Tibial nerve (tissue), 4 donors: ENCODE data around the gene PEX14. TPM values are rescaled to one million over a fixed set of nuclear protein-coding genes. Genes with fewer than 3 reads are reported as not detected.

Experiments
- DNase-seq, 2 donors: peaks; one replicate each; pipeline ENCODE4 v3.0.0-alpha.2; 2019; ENCODE audit warnings: low spot score in 2 of 2
- H3K27ac ChIP-seq, 4 donors: fragments of 200-600 bp; sonication (generic) in 3 of 4; one replicate each; pipeline ENCODE4 v1.5.1; 2017 to 2019; ENCODE audit warnings: mild to moderate bottlenecking in 1 of 4
- H3K27me3 ChIP-seq, 2 donors: fragments of 200-600 bp; sonication (generic) in 1 of 2; one replicate each; pipeline versions ENCODE4 v1.5.1 to v1.6.0; 2017 to 2019
- H3K36me3 ChIP-seq, 3 donors: fragments of 200-600 bp; sonication (generic); one replicate each; pipeline ENCODE4 v1.5.1; 2018 to 2019
- H3K4me1 ChIP-seq, 4 donors: fragments of 200-600 bp; sonication (generic) in 3 of 4; one replicate each; pipeline ENCODE4 v1.5.1; 2017 to 2019
- H3K4me3 ChIP-seq, 4 donors: fragments of 200-600 bp; sonication (generic) in 3 of 4; one replicate each; pipeline ENCODE4 v1.5.1; 2017 to 2019; ENCODE audit warnings: mild to moderate bottlenecking in 1 of 4, moderate library complexity in 1 of 4
- H3K9me3 ChIP-seq, 4 donors: fragments of 200-600 bp; sonication (generic) in 3 of 4; one replicate each; pipeline ENCODE4 v1.5.1; 2017 to 2019
- CTCF ChIP-seq, 5 experiments: fragments of 200-600 bp in 3 of 5; fragments of 450-650 bp in 2 of 5; sonication (generic) in 3 of 5; IDR thresholded peaks; one replicate each; pipeline ENCODE4 v1.5.1; 2016 to 2019; ENCODE audit warnings: antibody characterized with exemption in 5 of 5, mild to moderate bottlenecking in 3 of 5, moderate library complexity in 2 of 5
- EP300 ChIP-seq, 2 donors: sonication (generic); formaldehyde crosslinking; IDR thresholded peaks; one replicate each; pipeline ENCODE4 v1.6.1; 2017; ENCODE audit warnings: antibody characterized with exemption in 2 of 2, mild to moderate bottlenecking in 1 of 2
- POLR2A ChIP-seq, 2 donors: fragments of 450-650 bp; IDR thresholded peaks; one replicate each; pipeline ENCODE4 v1.6.1; 2017; ENCODE audit warnings: antibody characterized with exemption in 2 of 2, mild to moderate bottlenecking in 2 of 2, moderate library complexity in 2 of 2
- WGBS, 2 donors: methylation state at CpG; one replicate each; pipeline ENCODE4 v1.1.5; 2018; 5-methylcytosine and 5-hydroxymethylcytosine counted together
- total RNA-seq, 4 donors: library from RNA; depleted of rRNA; stranded (reverse); fragments of >200 nt; gene quantifications; one replicate each; pipeline ENCODE4 v1.1.0, GENCODE V29; 2016

Gene PEX14
- total RNA-seq, 4 donors from 2014 or later = 14.4 to 21.8 (median 18.2) TPM

- Histone ChIP-seq H3K27me3 (peaks cover 0 to 38% of the 10 kb centered on the region in 2 donors), H3K36me3 (no peaks in the 10 kb centered on the region), H3K4me1 (peaks cover 0 to 47% (median 12%) of the 10 kb centered on the region in 4 donors), H3K4me3 (peak overlapping the region; percentile 17 to 56 (median 31)), H3K9me3 (no peaks in the 10 kb centered on the region), H3K27ac (peak overlapping the region in 2 of 4 donors; percentile 44 to 76)
- WGBS, 2 donors = 8 to 16% methylated on average over 34 to 35 of the region's 57 CpGs
- no peak for DNase-seq
- TF ChIP-seq CTCF (IDR thresholded peaks at IDR 0.05) (no peak), EP300 (IDR thresholded peaks at IDR 0.05) (no peak), POLR2A (IDR thresholded peaks at IDR 0.05) (no peak)
These were observed 163.8 kb downstream of the PEX14 start for GRCh38 chr1:10638559-10639005.

GRCh38 chr1:10639011-10639774 is 164.4 kb downstream of the PEX14 start:
- Histone ChIP-seq H3K27me3 (peaks cover 0 to 38% of the 10 kb centered on the region in 2 donors), H3K27ac (no peak overlapping the region), H3K4me3 (peak overlapping the region in 1 of 4 donors; percentile 56), H3K4me1 (peaks cover 0 to 44% (median 12%) of the 10 kb centered on the region in 4 donors), H3K36me3 (no peaks in the 10 kb centered on the region), H3K9me3 (no peaks in the 10 kb centered on the region)
- TF ChIP-seq POLR2A (IDR thresholded peaks at IDR 0.05) (no peak), CTCF (IDR thresholded peaks at IDR 0.05) (no peak), EP300 (IDR thresholded peaks at IDR 0.05) (no peak)
- DNase-seq = no peak
- 43 to 76% methylated on average over 25 to 67 of the region's 108 CpGs for WGBS, 2 donors

GRCh38 chr1:10639775-10640578 is 165.2 kb downstream of the PEX14 start:
- no peak overlapping the region for H3K27ac ChIP-seq
- H3K4me3 ChIP-seq = peak overlapping the region in 1 of 4 donors; percentile 56
- TF ChIP-seq CTCF (IDR thresholded peaks at IDR 0.05) (no peak), EP300 (IDR thresholded peaks at IDR 0.05) (no peak), POLR2A (IDR thresholded peaks at IDR 0.05) (no peak)
- no peaks in the 10 kb centered on the region for H3K36me3 ChIP-seq
- DNase-seq = no peak
- 66 to 84% methylated on average over 16 to 35 of the region's 45 CpGs for WGBS, 2 donors
- H3K4me1 ChIP-seq = peaks cover 0 to 36% (median 10%) of the 10 kb centered on the region in 4 donors
- H3K27me3 ChIP-seq = peaks cover 0 to 38% of the 10 kb centered on the region in 2 donors
- no peaks in the 10 kb centered on the region for H3K9me3 ChIP-seq

GRCh38 chr1:10640843-10641553 is 166.2 kb downstream of the PEX14 start:
- TF ChIP-seq POLR2A (IDR thresholded peaks at IDR 0.05) (no peak), EP300 (IDR thresholded peaks at IDR 0.05) (no peak), CTCF (IDR thresholded peaks at IDR 0.05) (no peak)
- no peak for DNase-seq
- peaks cover 0 to 37% of the 10 kb centered on the region in 2 donors for H3K27me3 ChIP-seq
- no peaks in the 10 kb centered on the region for H3K36me3 ChIP-seq
- H3K9me3 ChIP-seq = no peaks in the 10 kb centered on the region
- no peak overlapping the region for H3K27ac ChIP-seq
- WGBS, 2 donors = 81 to 86% methylated on average over 15 to 16 of the region's 16 CpGs
- no peak overlapping the region for H3K4me3 ChIP-seq
- peaks cover 0 to 26% (median 6%) of the 10 kb centered on the region in 4 donors for H3K4me1 ChIP-seq
